Measurements from ENCODE around the gene NCOA7. TPM values are rescaled to one million over a fixed set of nuclear protein-coding genes. Genes with fewer than 3 reads are reported as not detected.

NCOA7 gene
- total and polyA plus RNA-seq, 2 of the 8 experiments (the other 6 are each of a cell fraction or from before 2014, with no cell fraction given) = 2.6 to 10.7 TPM

DNA sequence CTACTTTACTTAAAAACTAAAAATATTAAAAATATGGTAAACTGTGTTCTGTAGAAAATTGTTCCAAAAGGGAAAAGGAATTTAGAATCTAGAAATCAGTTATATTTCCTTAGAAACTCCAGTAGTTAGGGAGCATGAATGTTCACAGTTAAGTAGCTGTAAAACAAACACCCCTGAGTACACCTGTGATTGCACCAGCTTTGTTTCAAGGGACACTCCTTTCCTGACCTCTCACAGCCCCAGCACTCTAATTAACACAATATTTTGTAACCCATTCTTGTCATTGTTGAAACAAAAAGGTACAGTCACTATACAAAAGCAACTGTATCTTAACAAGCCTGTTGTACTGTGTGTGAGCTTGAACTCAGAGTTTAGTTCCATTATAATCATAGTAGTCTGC lies 72.3 kb downstream of the NCOA7 start:
- Histone ChIP-seq H3K4ac (replicated peaks; ENCODE audit: insufficient read length, low read depth, low read length) (no peak overlapping the region), H3K27me3 (replicated peaks in 1 of 4; ENCODE audit: control insufficient read depth in 3 of 4, extremely low read depth in 1 of 4, insufficient read depth in 3 of 4, low read length in 3 of 4) (no peaks in the 10 kb centered on the region), H3K9me3 (ENCODE audit: insufficient read depth in 2 of 2, low read depth in 1 of 2, low read length in 1 of 2) (no peaks in the 10 kb centered on the region), H4K20me1 (replicated peaks in 1 of 2; ENCODE audit: control insufficient read depth in 1 of 2, insufficient read depth in 2 of 2, low read length in 2 of 2) (peaks cover 0 to 1% of the 10 kb centered on the region in 2 experiments), H3K27ac (ENCODE audit: low read depth, low read length) (no peak overlapping the region), H2BK15ac (ENCODE audit: low read length) (no peak overlapping the region), H3K4me3 (ENCODE audit: extremely low read depth in 1 of 4, insufficient read depth in 2 of 4, low read depth in 3 of 4, low read length in 4 of 4) (no peak overlapping the region), H2BK20ac (ENCODE audit: low read length) (no peak overlapping the region), H4K91ac (replicated peaks; ENCODE audit: insufficient read length, low read length) (no peak overlapping the region), H3K4me2 (ENCODE audit: insufficient read depth in 1 of 2, low read depth in 2 of 2, low read length in 2 of 2) (no peak overlapping the region), H3K79me1 (ENCODE audit: low read depth, low read length) (no peaks in the 10 kb centered on the region), H3K23ac (ENCODE audit: insufficient read length) (no peak overlapping the region), H3K9ac (replicated peaks in 1 of 4; ENCODE audit: extremely low read depth in 1 of 4, low read depth in 3 of 4, low read length in 3 of 4) (no peak overlapping the region), H3K23me2 (ENCODE audit: low read depth, low read length) (no peaks in the 10 kb centered on the region), H4K5ac (ENCODE audit: insufficient read length, low read depth, low read length) (no peak overlapping the region), H2BK120ac (replicated peaks; ENCODE audit: low read depth, low read length) (no peak overlapping the region), H2BK5ac (ENCODE audit: low read depth, low read length) (no peak overlapping the region), H3K18ac (ENCODE audit: extremely low read depth, low read length) (no peak overlapping the region), H3K56ac (replicated peaks; ENCODE audit: insufficient read length, low read depth, low read length) (no peak overlapping the region), H4K8ac (ENCODE audit: extremely low read depth, insufficient read depth, low read length) (no peak overlapping the region), H2AFZ (ENCODE audit: low read length) (no peak overlapping the region), H3K36me3 (ENCODE audit: control insufficient read depth in 2 of 4, insufficient read depth in 4 of 4, low read length in 3 of 4) (no peaks in the 10 kb centered on the region), H2BK12ac (ENCODE audit: low read depth, low read length) (no peak overlapping the region), H3K4me1 (replicated peaks in 1 of 4; ENCODE audit: control insufficient read depth in 3 of 4, insufficient read depth in 4 of 4, low read length in 3 of 4) (peaks cover 0 to 4% (median 2%) of the 10 kb centered on the region in 4 experiments; a peak in 3 of 7 replicates), H2AK5ac (ENCODE audit: low read depth, low read length) (no peak overlapping the region), H3K14ac (ENCODE audit: insufficient read length) (no peak overlapping the region), H3K79me2 (ENCODE audit: control insufficient read depth in 1 of 2, insufficient read depth in 2 of 2, low read length in 2 of 2) (no peaks in the 10 kb centered on the region)
- DNase-seq (ENCODE audit: low read depth in 1 of 2, low spot score in 2 of 2) = no peak
- POLR2A ChIA-PET (ENCODE audit: partially characterized antibody) = no interaction called here
- no peak for FAIRE-seq
- CTCF ChIA-PET (ENCODE audit: partially characterized antibody) = interaction anchor here (0.8 to 2.5 kb wide), 5 partner anchors 27 to 93 kb away, joined by 3 to 6 read pairs (median 4); partner anchors contain the start of gene HINT3
- TF ChIP-seq SP2 (IDR thresholded peaks at IDR 0.05; ENCODE audit: low read length) = no peak
